DND-41 (cell line): ENCODE measurements around the gene SEMA5B.

Experiments
- EZH2 ChIP-seq: IDR thresholded peaks from 3 replicates; pipeline ENCODE4 v1.6.1; 2012; ENCODE audit warnings: borderline replicate concordance, low read depth, mild to moderate bottlenecking, moderate library complexity, low read length, inconsistent platforms; ENCODE audit not compliant: severe bottlenecking
- TF ChIP-seq, protein P1 (sequence below): IDR thresholded peaks from 2 replicates; pipeline ENCODE4 v1.5.1; 2012; ENCODE audit warnings: borderline replicate concordance, low read length, moderate library complexity, mild to moderate bottlenecking; ENCODE audit not compliant: poor library complexity, severe bottlenecking; ENCODE audit errors: extremely low read depth

DNA sequence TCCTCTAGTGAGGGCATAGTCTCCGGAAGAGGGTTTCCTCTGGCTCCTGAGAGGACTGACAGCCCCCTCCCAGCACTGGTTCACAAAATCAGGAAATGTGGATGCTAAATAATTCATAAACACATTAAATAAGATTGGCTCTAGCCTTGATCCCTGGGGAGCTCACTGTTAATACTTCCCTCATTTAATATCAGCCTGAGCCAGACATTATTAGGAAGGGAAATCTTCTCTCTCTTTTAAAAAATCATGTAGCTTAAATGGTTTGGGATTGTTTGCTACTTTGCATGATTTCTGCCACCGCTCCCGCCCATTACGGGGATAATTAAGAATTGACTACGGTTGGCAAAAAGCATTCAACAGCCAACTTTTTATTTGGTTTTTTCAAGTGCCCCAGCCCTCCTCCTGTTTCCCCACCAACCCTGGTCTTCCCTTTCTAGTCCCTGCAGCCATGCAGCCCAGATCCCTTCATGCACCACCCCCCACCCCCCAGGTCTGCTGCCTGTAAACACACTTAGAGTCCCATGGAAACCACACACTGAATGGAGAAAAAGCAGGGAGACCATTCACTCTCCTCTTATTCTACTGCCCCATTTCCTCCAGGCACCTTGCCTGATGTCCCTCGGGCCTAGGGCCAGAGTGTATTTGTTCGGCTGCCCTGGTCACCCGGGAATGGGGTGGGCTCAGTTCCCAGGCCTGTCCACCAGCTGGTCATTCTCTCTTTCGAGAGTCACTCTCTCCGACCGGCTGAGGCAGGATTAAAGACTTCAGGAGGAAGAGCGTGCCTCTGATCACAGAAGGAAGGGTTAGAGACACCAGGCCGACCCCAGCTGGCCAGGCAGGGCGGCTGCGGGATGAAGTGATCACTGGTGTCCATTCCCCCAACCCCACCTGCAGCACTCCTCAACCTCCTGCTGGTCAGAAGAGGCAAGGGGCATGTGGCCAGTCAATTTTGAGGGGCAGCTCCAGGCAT lies 45.1 kb downstream of the SEMA5B start:
- TF ChIP-seq, protein P1, sequence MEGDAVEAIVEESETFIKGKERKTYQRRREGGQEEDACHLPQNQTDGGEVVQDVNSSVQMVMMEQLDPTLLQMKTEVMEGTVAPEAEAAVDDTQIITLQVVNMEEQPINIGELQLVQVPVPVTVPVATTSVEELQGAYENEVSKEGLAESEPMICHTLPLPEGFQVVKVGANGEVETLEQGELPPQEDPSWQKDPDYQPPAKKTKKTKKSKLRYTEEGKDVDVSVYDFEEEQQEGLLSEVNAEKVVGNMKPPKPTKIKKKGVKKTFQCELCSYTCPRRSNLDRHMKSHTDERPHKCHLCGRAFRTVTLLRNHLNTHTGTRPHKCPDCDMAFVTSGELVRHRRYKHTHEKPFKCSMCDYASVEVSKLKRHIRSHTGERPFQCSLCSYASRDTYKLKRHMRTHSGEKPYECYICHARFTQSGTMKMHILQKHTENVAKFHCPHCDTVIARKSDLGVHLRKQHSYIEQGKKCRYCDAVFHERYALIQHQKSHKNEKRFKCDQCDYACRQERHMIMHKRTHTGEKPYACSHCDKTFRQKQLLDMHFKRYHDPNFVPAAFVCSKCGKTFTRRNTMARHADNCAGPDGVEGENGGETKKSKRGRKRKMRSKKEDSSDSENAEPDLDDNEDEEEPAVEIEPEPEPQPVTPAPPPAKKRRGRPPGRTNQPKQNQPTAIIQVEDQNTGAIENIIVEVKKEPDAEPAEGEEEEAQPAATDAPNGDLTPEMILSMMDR = no peak
- no peak for TF ChIP-seq EZH2
